GM18517 (cell line): ENCODE results near the gene FHOD3.
A peak's percentile ranks its signal among the peaks of the same experiment; 100 is the strongest.

ENCODE experiments used
- ATAC-seq: cut with Tn5 transposase; IDR thresholded peaks from one replicate; pipeline ENCODE4 v1.9.1; 2021; ENCODE audit warnings: mild to moderate bottlenecking, moderate library complexity; ENCODE audit not compliant: unreplicated experiment

Gene FHOD3

GRCh38 chr18:36295880-36296301, 1.6 kb upstream of the FHOD3 start:
- ATAC-seq = no peak

- ATAC-seq = no peak
Observed at GRCh38 chr18:36296650-36297416, 680 bp upstream of the FHOD3 start.

- ATAC-seq = peak; percentile 15
Observed at GRCh38 chr18:36298126-36298741, 721 bp downstream of the FHOD3 start.

- ATAC-seq = no peak
Observed at GRCh38 chr18:36299015-36299414, 1.5 kb downstream of the FHOD3 start.

- ATAC-seq = no peak
Observed at GRCh38 chr18:36300211-36300610, 2.7 kb downstream of the FHOD3 start.

GRCh38 chr18:36301884-36302283, 4.4 kb downstream of the FHOD3 start:
- ATAC-seq = no peak

GRCh38 chr18:36302676-36303075, 5.2 kb downstream of the FHOD3 start:
- ATAC-seq = no peak

GRCh38 chr18:36303211-36303844, 5.8 kb downstream of the FHOD3 start:
- ATAC-seq = no peak

- no peak for ATAC-seq
Observed at GRCh38 chr18:36304723-36305122, 7.2 kb downstream of the FHOD3 start.

GRCh38 chr18:36305375-36305774, 7.9 kb downstream of the FHOD3 start:
- ATAC-seq = no peak

- ATAC-seq = no peak
Observed at GRCh38 chr18:36307513-36307912, 10.0 kb downstream of the FHOD3 start.

- ATAC-seq = no peak
Observed at GRCh38 chr18:36308711-36309435, 11.4 kb downstream of the FHOD3 start.

GRCh38 chr18:36309436-36310391, 12.2 kb downstream of the FHOD3 start:
- no peak for ATAC-seq

GRCh38 chr18:36311026-36311570, 13.6 kb downstream of the FHOD3 start:
- ATAC-seq = no peak

GRCh38 chr18:36312806-36313395, 15.4 kb downstream of the FHOD3 start:
- no peak for ATAC-seq

GRCh38 chr18:36314098-36314497, 16.6 kb downstream of the FHOD3 start:
- no peak for ATAC-seq

GRCh38 chr18:36314754-36315153, 17.2 kb downstream of the FHOD3 start:
- no peak for ATAC-seq

- ATAC-seq = no peak
Observed at GRCh38 chr18:36315736-36316135, 18.2 kb downstream of the FHOD3 start.

- no peak for ATAC-seq
Observed at GRCh38 chr18:36316246-36316645, 18.7 kb downstream of the FHOD3 start.
